ENCODE results near the gene OSBPL5.
A peak's percentile ranks its signal among the peaks of the same experiment; 100 is the strongest.

Gene OSBPL5

GRCh38 chr11:3165152-3165705, at the start of gene OSBPL5:
Gene OSBPL5 (minus strand): TSS chr11:3165310. CDS start chr11:3129148, 36,162 bp downstream.
- peak; percentile 24 for DNase-seq

- DNase-seq = no peak
These were observed 49.2 kb upstream of the OSBPL5 start for GRCh38 chr11:3214420-3214699.

- DNase-seq = no peak
These were observed 48.7 kb upstream of the OSBPL5 start for GRCh38 chr11:3213659-3214419.

GRCh38 chr11:3208272-3208671, 43.2 kb upstream of the OSBPL5 start:
- DNase-seq = no peak

- no peak for DNase-seq
These were observed 42.5 kb upstream of the OSBPL5 start for GRCh38 chr11:3207526-3208189.

GRCh38 chr11:3206922-3207204, 41.8 kb upstream of the OSBPL5 start:
- no peak for DNase-seq

GRCh38 chr11:3206156-3206921, 41.2 kb upstream of the OSBPL5 start:
- DNase-seq = no peak

- DNase-seq = no peak
These were observed 40.4 kb upstream of the OSBPL5 start for GRCh38 chr11:3205261-3206155.

- no peak for DNase-seq
These were observed 39.3 kb upstream of the OSBPL5 start for GRCh38 chr11:3204141-3205015.

- DNase-seq = peak; percentile 19
These were observed 38.3 kb upstream of the OSBPL5 start for GRCh38 chr11:3203221-3204043.

GRCh38 chr11:3202759-3203158, 37.6 kb upstream of the OSBPL5 start:
- no peak for DNase-seq

- no peak for DNase-seq
These were observed 37.2 kb upstream of the OSBPL5 start for GRCh38 chr11:3202305-3202704.

GRCh38 chr11:3201677-3202181, 36.6 kb upstream of the OSBPL5 start:
- DNase-seq = no peak

GRCh38 chr11:3201112-3201581, 36.0 kb upstream of the OSBPL5 start:
- no peak for DNase-seq

- DNase-seq = no peak
These were observed 35.4 kb upstream of the OSBPL5 start for GRCh38 chr11:3200388-3201111.

GRCh38 chr11:3199537-3200295, 34.6 kb upstream of the OSBPL5 start:
- no peak for DNase-seq

- DNase-seq = no peak
These were observed 33.7 kb upstream of the OSBPL5 start for GRCh38 chr11:3198815-3199214.

- DNase-seq = no peak
These were observed 32.9 kb upstream of the OSBPL5 start for GRCh38 chr11:3197878-3198528.
